NCI-H1105 treated with DMSO at 0.1 percent for 48 hours (cell line): ENCODE results near the gene SATB1.
A peak's percentile ranks its signal among the peaks of the same experiment; 100 is the strongest.
"Not testable (repeated sequence)": the region's sequence is repeated elsewhere in the genome, so short reads cannot be mapped to it uniquely, and the experiment has no call there.

Experiments
- DNase-seq: peaks from one replicate; lab custom pipeline; 2025; lab: John Stamatoyannopoulos, UW

The SATB1 gene

GRCh38 chr3:18424729-18425640, at the start of gene SATB1:
SATB1 (minus strand) TSS chr3:18425339; CDS start chr3:18420967, 4,372 bp downstream.
- DNase-seq: peak; percentile 31

DNA sequence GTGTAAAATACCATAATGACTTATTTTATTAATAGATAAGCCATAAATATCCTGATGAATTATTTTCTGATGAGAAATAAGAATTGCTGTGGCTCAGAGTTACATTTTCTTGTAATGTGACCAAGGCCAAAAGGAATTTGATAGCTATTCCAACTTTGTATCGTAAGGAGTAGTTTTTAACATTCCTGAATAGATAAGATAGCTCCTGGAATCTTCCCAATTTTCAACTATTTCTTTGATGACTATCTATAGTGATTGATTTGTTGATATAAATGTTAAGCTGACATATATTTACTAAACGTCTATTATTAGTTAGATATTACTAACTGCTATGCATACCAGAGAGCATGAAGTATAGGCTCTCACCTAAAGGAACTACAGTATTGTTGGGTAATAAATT, 49.1 kb upstream of the SATB1 start:
- no peak for DNase-seq

DNA sequence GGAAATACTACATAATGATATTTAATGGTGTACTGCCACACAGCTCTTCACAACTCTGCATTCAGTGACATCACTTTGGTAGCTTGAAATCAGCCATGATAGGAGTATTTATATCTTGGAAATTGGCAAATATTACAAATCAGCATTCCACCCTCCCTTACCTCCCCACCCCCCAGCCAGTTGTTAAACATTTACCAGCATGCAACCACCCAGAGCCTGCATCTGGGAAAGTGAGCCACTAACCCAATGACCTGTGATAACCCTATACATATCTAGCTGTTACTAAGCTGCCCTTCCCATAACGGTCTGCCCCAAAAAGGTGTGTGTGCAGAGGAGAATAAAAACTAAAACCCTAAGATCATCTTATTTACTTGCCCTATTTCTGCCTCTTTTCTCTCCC, 44.6 kb upstream of the SATB1 start:
- no peak for DNase-seq

- DNase-seq: no peak
These were observed 41.0 kb upstream of the SATB1 start for GRCh38 chr3:18466136-18466535.

- no peak for DNase-seq
These were observed 29.6 kb upstream of the SATB1 start for GRCh38 chr3:18454766-18455165.

GRCh38 chr3:18449618-18450017, 24.5 kb upstream of the SATB1 start:
- not testable (repeated sequence) for DNase-seq

DNA sequence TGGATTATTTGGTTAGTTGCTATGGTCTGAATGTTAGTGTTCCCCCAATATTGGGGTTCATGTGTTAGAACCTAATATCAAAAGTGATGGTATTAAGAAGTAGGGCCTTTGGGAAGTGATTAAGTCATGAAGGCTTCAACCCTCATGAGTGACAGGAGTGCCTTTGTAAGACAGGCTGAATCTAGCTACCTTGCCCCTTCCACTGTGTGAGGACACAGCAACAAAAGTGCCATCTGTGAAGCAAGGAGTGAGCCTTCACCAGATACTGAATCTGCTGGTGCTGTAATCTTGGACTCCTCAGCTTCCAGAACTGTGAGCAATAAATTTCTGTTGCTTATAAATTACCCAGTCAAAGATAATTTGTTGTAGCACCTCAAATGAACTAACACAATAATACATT, 22.6 kb upstream of the SATB1 start:
- no peak for DNase-seq

- DNase-seq: no peak
These were observed 21.1 kb upstream of the SATB1 start for GRCh38 chr3:18446149-18446825.

- DNase-seq: no peak
These were observed 20.4 kb upstream of the SATB1 start for GRCh38 chr3:18445401-18446148.

GRCh38 chr3:18444595-18445400, 19.7 kb upstream of the SATB1 start:
- peak; percentile 49 for DNase-seq

DNA sequence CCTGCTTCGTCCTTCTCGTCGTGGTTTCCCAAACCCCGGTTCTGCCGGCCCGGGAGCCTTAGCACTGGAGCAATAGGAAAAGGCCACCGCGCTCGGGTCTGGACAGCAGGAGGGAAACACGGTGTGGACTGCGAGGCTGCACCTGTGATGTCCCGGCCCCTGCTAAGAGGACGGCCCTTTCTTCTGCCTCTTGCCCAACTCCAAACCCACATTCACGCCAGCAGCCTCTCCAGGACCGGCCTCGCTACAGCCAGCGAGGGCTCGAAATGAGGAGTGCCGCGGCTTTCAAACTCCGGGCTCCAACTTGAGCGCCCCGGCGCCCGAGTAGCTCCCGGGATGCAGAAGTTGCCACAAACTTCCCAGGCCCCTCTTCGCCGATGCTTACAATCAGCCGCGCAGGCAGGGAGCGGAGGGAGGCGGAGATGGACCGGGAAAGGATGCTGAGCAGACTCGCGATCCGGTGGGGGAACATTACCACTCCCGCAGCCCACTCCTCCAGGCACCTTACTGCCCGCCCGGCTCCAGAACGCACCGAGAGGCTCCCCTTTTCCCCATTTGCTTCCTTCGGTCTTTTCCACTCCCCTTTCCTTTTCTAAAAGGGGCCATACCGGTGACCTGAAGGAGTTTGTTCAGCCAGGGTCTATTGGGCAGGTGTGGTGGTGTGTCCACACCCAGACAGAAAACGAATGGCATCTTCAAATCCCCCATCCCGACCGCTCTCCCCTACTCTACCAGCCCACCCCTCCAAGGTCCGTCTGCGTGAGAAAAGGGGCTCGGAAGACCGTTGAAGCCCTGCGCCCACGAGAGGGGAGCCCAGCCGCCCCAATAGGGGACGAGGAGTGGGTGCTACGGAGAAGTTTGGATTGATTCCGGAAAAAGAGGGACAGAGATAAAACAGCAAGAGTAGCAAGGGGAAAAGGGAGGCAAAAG, 18.8 kb upstream of the SATB1 start:
- peak; percentile 13 for DNase-seq

DNA sequence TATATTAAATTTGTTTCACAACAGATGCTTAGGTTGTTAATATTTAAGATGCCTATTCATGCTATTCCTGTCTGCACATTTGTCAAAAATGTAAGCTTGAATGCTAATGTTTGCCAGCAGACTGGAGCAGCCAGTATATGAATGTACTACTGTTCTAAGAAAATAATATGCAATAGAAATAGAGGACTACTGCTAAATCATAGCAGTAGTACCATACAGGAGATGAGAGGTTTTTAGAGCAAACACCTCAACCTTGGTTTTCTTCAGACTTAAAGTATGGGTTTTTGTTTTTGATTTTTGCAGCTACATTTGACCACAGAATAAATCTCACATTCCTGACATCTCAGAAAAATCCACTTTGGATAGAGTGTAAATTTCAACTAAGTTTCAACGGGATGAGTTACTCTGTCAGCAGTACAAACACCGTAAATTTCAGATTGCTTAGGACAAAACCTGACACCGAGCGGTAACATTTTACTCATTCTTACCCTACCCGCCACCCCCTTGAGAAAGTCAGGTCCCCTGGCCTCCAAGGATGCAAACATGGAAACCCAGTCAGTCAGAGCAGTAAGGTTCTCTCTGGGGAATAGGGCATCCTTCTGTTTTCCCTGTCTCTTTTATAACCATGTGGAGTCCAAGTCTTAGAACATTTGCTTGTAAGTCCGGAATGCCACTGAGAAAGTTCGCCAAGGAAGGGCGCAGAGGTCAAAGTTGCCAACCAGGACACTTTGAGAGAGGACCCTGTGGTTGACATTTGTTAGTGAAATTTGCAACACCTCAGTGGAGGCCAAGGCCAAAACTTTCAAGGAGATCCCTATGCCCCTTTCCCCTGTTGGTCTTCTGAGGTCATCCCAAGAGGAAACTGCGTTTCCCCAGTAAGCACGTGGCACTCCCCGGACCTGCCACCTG, 17.9 kb upstream of the SATB1 start:
- DNase-seq: no peak

GRCh38 chr3:18441551-18441950, 16.4 kb upstream of the SATB1 start:
- DNase-seq: no peak

DNA sequence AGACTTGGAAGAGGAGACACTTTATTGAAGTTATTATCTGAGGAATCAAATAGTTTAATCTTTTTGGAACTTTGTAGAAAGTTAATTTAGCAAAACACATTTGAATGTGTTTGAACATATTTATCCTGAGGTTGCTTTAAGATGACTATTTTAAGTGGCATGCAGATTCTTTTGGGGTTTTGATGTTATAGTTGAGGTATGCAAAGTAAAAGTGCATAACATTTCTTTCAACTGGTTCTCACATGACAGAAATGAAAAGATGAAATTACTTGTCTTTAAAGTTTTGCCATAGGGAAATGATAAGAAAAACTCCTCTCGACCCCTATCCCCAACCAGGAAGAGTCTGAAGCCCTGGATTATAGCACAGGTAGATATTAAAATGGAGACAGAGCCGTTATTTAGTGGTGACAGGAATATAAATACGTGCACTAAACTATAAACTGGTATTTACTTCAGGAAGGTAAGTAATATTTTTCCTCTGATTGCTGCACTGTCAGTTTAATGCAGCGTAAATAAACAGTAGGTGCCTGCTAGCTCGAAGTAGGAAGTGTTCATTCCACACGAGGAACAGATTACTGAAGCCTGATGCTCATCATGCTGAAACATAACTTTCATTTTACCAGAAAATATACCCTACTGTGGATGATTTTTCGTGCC, 15.1 kb upstream of the SATB1 start:
- no peak for DNase-seq

- DNase-seq: no peak
These were observed 14.1 kb upstream of the SATB1 start for GRCh38 chr3:18439281-18439680.

DNA sequence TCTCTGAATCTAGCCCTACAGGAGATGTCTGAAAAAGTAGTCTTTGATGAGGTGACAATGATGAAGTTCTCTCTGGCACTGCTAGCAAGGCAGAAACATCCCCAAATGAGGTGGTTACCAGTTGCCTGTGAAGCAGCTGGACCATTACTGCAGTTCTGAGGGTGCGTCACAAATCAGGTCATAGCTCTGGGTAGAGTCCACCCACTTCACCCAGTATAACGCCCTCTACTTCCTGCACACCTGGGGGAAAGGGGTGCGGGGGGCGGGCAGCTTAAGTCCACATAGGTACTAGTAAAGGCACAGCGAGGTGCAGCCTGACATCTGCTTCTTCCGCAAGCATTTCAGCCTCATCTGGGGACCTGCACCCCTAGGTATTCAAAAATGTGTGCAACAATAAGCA, 13.4 kb upstream of the SATB1 start:
- no peak for DNase-seq

DNA sequence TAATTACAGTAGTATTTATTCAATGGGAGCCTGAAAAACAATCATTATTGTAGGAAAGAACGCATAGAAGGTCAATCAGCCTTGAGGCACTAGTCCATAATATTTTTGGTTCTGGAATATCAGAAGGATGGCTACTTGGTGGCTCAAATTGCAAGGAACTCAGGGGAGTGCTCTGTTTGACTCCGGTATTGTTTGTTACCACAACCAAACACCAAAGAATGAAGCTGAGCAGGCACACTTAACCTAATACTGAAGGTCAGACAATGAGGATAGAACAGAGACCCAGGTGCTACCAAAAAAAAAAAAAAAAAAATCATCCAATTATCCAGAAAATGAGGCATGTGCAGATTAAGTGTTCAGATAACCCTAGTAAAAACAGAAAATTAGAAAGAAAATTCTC, 11.1 kb upstream of the SATB1 start:
- DNase-seq: no peak

- no peak for DNase-seq
These were observed 9.6 kb upstream of the SATB1 start for GRCh38 chr3:18434711-18435110.

- no peak for DNase-seq
These were observed 7.6 kb upstream of the SATB1 start for GRCh38 chr3:18432752-18433151.
